ENCODE data around the gene TTC21A. TPM values are rescaled to one million over a fixed set of nuclear protein-coding genes. Genes with fewer than 3 reads are reported as not detected.
A peak's percentile ranks its signal among the peaks of the same experiment; 100 is the strongest.
"Not testable (repeated sequence)": the region's sequence is repeated elsewhere in the genome, so short reads cannot be mapped to it uniquely, and the experiment has no call there.

TTC21A gene
- total RNA-seq, 2 experiments from 2014 or later: 0.69 to 0.79 TPM

DNA sequence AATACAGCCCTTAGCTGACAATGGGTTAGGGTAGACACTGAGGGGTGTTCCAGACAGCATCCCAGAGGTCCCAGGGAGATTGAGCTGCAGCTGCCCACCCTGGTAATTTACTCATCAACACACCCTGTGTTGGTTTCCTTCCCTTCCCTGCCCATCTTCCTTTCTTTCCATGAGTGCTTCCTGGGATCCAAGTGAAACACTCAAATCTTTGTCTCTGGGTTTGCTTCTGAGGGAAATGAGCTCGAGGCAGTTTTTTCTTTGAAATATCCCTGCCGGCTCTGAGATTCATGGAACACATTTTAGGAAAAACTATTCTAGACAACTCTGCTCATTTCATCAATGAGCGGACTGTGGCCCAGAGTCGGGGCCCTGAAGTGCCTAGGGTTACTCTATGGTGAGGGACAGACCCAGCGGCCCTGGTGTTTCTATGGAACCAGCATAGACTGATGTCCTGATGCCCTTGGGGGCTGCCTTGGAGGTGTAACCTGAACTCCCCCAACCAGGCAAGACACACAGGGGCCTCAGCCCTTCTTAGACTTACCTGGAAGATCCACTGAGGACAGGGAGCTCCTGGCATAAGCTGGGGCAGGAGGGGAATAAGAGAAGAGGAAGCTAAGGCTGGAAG, 60.8 kb downstream of the TTC21A start:
- H3K36me3 Mint-ChIP-seq (ENCODE audit: low read depth): no peaks in the 10 kb centered on the region
- ATAC-seq (no peak), DNase-seq (no peak)
- intact Hi-C loops (cut with micrococcal nuclease): no loop called here
- peaks cover 20% of the 10 kb centered on the region for H3K4me1 Mint-ChIP-seq (ENCODE audit: low read depth)
- H3K27me3 Mint-ChIP-seq: no peaks in the 10 kb centered on the region
- H3K9me3 Mint-ChIP-seq: no peaks in the 10 kb centered on the region
- H3K4me3 Mint-ChIP-seq: no peak overlapping the region
- ChIA-PET CTCF (interaction anchor here (1.1 to 3.1 kb wide), 3 partner anchors 8 to 120 kb away, joined by 4 to 14 read pairs (median 5); partner anchors contain the start of gene XIRP1), POLR2A (interaction anchor here (1.3 kb wide), 1 partner anchor 27 kb away, joined by 5 read pairs; no protein-coding TSS in a partner anchor)
- TF ChIP-seq, protein P1, sequence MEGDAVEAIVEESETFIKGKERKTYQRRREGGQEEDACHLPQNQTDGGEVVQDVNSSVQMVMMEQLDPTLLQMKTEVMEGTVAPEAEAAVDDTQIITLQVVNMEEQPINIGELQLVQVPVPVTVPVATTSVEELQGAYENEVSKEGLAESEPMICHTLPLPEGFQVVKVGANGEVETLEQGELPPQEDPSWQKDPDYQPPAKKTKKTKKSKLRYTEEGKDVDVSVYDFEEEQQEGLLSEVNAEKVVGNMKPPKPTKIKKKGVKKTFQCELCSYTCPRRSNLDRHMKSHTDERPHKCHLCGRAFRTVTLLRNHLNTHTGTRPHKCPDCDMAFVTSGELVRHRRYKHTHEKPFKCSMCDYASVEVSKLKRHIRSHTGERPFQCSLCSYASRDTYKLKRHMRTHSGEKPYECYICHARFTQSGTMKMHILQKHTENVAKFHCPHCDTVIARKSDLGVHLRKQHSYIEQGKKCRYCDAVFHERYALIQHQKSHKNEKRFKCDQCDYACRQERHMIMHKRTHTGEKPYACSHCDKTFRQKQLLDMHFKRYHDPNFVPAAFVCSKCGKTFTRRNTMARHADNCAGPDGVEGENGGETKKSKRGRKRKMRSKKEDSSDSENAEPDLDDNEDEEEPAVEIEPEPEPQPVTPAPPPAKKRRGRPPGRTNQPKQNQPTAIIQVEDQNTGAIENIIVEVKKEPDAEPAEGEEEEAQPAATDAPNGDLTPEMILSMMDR (IDR thresholded peaks at IDR 0.05): no peak
- H3K27ac Mint-ChIP-seq: no peak overlapping the region

DNA sequence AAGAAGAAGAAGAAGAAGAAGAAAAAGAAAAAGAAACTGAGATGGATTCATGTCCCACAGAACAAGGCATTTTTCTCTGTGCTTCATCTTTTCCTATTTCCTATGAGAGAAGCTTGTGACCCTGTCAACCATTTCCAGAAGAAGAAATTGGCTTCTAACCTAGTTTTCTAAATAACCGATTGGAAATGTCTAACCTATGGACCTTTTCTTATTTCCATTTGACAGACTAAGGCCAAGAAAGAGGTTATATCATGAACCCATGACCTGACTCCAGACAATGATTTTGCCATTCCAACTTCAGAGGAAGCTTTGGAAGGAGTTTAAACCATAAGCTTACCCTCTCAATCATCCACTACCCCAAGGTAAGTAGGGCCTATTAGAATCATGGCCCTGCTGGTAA, 62.2 kb downstream of the TTC21A start:
- DNase-seq (no peak), ATAC-seq (no peak)
- Mint-ChIP-seq H3K4me3 (no peak overlapping the region), H3K27ac (no peak overlapping the region), H3K36me3 (ENCODE audit: low read depth) (no peaks in the 10 kb centered on the region), H3K27me3 (no peaks in the 10 kb centered on the region), H3K4me1 (ENCODE audit: low read depth) (peaks cover 20% of the 10 kb centered on the region), H3K9me3 (no peaks in the 10 kb centered on the region)
- POLR2A ChIA-PET: interaction anchor here (0.6 to 1.5 kb wide), 2 partner anchors 12 to 23 kb away, joined by 3 to 4 read pairs; no protein-coding TSS in a partner anchor
- TF ChIP-seq, protein P1 (IDR thresholded peaks at IDR 0.05): no peak
- intact Hi-C loops (cut with micrococcal nuclease): no loop called here
- CTCF ChIA-PET: interaction anchor here (0.9 to 1.7 kb wide), 2 partner anchors 119 to 123 kb away, joined by 5 to 6 read pairs; no protein-coding TSS in a partner anchor

DNA sequence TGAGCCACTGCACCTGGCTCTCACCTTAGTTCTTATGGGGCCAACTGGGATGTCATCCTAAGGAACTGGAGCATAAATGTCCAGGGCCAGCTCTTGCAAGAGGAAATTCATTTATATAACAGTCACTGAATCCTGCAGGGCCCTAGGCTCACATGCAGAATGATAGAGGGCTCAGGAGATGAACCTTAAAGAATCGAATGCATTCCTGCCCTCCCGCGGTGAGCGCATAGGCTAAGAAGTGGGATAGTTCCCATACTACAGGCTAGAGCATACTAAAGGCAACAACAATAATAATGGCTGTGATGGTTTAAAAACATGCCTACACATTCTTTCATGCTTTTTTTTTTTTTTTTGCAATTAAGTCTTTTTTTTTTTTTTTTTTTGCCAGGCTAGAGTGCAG, 63.0 kb downstream of the TTC21A start:
- intact Hi-C loops (cut with micrococcal nuclease): no loop called here
- no peaks in the 10 kb centered on the region for H3K27me3 Mint-ChIP-seq
- H3K4me1 Mint-ChIP-seq (ENCODE audit: low read depth): peaks cover 19% of the 10 kb centered on the region
- ChIA-PET CTCF (interaction anchor here (0.9 to 1.7 kb wide), 2 partner anchors 118 to 122 kb away, joined by 5 to 6 read pairs; no protein-coding TSS in a partner anchor), POLR2A (interaction anchor here (1.5 kb wide), 1 partner anchor 24 kb away, joined by 3 read pairs; no protein-coding TSS in a partner anchor)
- ATAC-seq (no peak), DNase-seq (no peak)
- TF ChIP-seq, protein P1 (IDR thresholded peaks at IDR 0.05): no peak
- no peaks in the 10 kb centered on the region for H3K36me3 Mint-ChIP-seq (ENCODE audit: low read depth)
- H3K27ac Mint-ChIP-seq: no peak overlapping the region
- no peaks in the 10 kb centered on the region for H3K9me3 Mint-ChIP-seq
- no peak overlapping the region for H3K4me3 Mint-ChIP-seq

DNA sequence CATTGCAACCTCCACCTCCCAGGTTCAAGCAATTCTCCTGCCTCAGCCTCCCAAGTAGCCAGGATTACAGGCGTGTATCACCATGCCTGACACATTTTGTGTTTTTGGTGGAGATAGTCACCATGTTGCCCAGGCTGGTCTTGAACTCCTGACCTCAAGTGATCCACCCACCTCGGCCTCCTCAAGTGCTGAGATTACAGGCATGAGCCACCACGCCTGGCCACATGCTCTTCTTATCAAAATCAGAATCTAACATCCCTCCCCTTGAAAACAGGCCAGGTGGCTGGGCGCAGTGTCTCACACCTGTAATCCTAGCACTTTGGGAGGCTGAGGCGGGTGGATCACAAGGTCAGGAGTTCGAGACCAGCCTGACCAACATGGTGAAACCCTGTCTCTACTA, 63.4 kb downstream of the TTC21A start:
- H3K36me3 Mint-ChIP-seq (ENCODE audit: low read depth); H3K4me3 Mint-ChIP-seq; H3K27me3 Mint-ChIP-seq; H3K27ac Mint-ChIP-seq; H3K9me3 Mint-ChIP-seq; intact Hi-C loops (cut with micrococcal nuclease); ATAC-seq: not testable (repeated sequence)
- ChIA-PET POLR2A (interaction anchor here (0.6 to 1.5 kb wide), 2 partner anchors 24 to 123 kb away, joined by 3 read pairs; no protein-coding TSS in a partner anchor), CTCF (interaction anchor here (1.3 to 3.1 kb wide), 4 partner anchors 13 to 117 kb away, joined by 4 to 18 read pairs (median 10); no protein-coding TSS in a partner anchor)
- DNase-seq: peak; percentile 8
- H3K4me1 Mint-ChIP-seq (ENCODE audit: low read depth): peaks cover 20% of the 10 kb centered on the region

DNA sequence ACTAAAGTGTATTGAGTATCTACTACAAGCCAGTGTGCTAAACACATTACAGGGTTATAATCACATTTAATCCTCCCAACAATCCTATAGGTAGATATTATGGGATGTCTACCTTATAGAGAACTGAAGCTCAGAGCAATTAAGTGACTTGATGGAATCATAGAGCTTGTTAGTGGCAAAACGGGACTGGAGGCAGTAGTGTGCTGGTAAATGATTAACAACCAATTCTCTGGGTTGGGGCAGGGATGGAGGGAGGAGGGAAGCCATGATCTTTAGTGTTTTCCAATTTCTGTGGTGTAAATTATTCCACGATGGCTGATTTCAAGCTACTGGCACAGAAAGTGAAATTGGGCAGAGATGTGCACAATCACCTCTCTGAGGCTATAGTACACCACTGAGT, 64.4 kb downstream of the TTC21A start:
- Mint-ChIP-seq H3K27me3 (no peaks in the 10 kb centered on the region), H3K4me1 (ENCODE audit: low read depth) (peaks cover 22% of the 10 kb centered on the region), H3K9me3 (peaks cover 2% of the 10 kb centered on the region), H3K4me3 (no peak overlapping the region), H3K36me3 (ENCODE audit: low read depth) (no peaks in the 10 kb centered on the region), H3K27ac (no peak overlapping the region)
- intact Hi-C loops (cut with micrococcal nuclease): no loop called here
- ChIA-PET POLR2A (interaction anchor here (0.6 kb wide), 1 partner anchor 240 kb away, joined by 4 read pairs; no protein-coding TSS in a partner anchor), CTCF (interaction anchor here (1.0 to 3.1 kb wide), 6 partner anchors 14 to 116 kb away, joined by 4 to 18 read pairs (median 7); no protein-coding TSS in a partner anchor)
- DNase-seq (no peak), ATAC-seq (no peak)
- TF ChIP-seq, protein P1 (IDR thresholded peaks at IDR 0.05): no peak

Measured in activated CD8-positive, alpha-beta T cell treated with anti-CD3 and anti-CD28 coated beads for 36 hours (primary cell).